Epidermal melanocyte (primary cell): ENCODE measurements around the gene ATP2A3.

Experiments
- DNase-seq: peaks from one replicate; pipeline ENCODE4 v3.0.0; 2011; ENCODE audit warnings: low spot score; ENCODE audit not compliant: insufficient read length

The ATP2A3 gene

DNA sequence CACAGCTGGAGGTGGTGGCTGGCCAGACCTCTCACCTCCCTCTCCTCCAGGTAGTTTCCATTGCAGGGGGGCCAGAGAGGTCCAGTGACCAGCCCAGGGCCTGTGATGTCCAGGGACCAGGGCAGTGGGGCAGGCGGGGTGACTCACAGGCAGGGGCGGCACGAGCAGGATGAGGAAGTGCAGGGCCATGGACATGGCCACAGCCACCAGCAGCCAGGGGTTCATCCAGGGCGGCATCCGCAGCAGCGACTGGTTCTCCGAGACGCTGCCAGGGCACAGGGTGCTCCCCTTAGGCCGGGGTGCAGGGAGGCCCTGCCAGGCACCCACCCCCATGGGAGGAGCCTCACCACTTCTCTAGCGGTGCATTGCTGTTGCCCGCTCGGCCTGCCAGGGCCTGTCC lies 35.1 kb downstream of the ATP2A3 start:
- no peak for DNase-seq

DNA sequence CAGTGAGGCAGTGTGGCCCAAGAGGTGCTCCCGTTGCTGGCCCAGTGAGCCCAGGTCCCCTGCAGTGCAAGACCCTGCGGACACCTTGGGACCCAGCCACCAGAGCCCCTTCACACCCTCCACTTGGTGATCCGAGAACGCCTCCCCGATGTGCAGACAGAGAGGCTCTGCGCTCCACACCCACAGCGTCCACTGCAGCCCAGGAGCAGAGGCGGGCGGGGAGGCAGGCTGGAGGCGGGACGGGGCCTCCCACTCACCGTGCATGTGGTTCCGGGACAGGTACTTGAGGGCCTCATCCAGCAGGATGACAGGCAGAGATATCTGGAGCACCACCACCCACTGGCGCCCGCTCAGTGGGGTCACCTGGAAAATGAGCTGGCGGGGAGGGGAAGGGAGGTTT lies 35.8 kb downstream of the ATP2A3 start:
- DNase-seq = no peak

DNA sequence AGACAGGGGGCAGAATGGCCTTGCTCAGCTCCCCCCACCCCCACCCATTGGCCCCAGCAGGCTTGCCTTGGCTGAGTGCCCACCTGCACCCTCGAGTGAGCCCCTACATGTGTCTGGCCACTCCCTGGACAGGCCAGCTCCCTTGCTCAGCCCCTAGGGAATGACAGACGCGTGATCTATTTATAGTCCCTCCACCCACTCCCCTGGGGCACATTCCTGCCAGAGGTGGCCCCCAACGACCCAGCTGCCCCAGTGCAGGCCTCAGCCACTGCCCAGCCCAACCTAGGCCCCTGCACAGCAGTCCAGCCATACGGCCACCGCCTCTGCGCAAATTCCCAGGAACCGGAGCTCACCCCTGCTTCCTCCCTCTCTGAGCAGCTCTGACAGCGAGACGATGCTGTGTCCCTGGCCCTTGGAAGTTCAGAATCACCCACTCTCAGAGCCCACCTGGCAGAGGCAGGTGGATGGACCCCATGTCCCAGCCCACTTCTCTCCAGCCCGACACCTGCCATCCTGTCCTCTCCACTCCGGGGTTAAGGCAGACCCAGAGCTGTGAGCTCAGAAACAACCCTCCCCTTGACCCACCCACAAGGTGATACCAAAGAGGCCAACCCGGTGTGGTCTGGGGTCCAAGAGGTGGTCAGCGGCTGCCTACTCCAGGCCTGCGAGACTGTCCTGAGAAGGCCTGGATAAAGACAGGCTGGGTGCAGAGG lies 36.5 kb downstream of the ATP2A3 start:
- DNase-seq = no peak

DNA sequence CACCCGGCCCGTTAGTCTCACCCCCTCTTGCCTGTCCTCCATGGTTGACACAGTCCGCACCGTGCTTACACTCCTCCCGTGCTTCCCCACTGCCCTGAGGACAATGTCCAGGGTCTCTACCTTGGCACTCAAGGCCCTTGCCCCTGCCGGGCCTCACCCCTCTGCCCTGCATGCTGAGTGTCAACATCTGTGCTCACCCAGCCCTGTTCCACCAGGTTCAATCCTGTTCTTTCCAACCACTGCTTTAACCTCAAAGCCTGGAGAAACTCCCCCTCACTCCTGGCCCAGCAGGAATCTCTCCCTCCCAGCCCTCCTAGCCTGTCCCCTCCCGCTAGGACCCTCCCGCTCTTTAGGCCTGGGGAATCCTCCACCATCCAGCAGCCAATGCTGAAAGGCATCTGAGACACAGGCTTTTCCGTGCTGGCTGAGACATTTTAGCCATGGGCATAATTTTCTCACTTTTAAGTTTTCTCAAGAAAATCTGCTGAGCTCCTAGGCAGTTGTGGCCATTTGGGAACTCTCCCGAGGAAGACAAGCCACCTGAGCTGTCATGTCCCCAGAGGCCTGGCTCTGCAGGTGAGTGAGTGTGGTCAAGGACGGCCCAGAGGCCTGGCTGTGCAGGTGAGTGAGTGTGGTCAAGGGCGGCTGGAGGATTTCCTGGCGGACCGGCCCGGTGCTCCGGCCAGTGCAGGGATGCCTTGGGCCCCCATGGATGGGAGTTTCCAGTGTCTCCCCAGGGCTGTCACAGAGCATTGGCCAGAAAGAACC lies 37.2 kb downstream of the ATP2A3 start:
- no peak for DNase-seq

DNA sequence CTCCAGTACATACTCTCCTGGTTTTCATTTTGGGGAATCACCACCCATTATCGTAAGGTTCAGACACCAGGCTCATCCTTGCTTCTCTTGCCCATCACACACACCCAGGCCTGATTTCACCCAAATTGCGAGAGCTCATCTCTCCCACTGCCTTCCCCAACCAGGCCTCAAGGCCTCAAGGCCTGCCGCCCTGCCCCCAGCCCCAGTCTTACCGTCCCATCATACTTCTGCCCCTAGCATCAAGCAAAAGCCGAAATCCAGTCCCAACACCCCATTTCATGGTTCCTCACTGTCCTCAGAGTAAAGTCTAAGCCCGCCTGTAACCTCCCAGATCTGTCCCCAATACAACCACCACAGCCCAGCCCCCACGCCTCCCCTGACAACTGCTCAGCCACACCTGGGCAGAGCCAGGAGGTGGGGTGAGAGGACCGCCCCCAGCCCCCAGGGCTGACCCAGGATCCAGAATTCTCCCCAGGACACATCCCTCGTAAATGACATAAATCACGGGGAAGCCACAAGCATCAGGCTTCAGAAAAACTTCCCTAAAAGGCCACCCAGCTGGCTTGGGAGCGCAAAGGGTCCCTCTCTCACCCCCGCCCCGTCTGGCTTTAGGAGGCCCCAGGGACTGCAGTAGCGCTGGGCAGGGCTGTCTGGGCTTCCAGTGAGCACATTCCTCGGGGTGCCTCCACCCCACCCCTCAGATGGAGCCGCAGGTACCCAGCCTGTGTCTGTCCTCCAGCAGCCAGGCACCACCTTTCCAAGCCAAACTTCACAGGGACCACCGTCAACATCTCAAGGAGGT lies 38.4 kb downstream of the ATP2A3 start:
- no peak for DNase-seq

DNA sequence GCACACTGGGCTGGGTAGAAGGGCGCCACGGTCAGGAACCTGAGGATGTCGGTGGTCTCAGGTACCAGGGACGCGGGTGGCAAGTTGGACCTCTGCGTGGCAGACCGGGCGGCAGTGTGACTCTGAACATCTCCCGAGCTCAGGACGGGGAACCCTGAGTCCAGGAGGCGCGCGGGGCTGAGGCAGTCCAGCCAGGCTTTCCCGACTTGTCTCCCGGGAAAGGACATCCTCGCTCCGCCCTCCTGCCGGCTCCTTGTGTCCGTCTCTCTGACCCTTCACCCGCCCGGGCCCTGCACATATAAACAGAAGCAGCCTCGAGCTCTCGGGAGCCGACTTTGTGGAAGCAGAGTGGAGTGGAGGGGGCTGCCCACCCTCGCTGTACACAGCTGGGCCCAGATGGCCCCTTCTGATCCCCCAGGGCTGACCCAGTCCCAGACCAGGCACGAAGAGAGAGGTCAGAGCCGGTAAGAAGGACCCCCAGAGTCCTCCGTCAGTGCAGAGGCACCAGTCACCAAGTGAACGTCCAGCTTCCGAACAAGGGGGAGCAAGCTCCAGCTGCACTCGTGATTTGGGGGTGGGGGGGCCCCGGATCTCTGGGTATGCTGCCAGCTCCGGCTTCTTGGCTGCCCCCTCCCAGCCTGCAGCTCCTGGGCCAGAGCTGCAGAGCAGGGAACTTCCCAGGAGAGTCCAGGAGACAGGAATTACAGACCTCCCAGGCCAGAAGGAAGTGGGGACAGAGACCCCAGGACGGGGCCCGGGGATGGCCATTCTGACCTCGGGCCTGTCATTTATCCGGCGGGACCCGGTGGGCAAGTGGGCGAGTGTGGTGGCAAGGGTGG lies 39.5 kb downstream of the ATP2A3 start:
- no peak for DNase-seq

DNA sequence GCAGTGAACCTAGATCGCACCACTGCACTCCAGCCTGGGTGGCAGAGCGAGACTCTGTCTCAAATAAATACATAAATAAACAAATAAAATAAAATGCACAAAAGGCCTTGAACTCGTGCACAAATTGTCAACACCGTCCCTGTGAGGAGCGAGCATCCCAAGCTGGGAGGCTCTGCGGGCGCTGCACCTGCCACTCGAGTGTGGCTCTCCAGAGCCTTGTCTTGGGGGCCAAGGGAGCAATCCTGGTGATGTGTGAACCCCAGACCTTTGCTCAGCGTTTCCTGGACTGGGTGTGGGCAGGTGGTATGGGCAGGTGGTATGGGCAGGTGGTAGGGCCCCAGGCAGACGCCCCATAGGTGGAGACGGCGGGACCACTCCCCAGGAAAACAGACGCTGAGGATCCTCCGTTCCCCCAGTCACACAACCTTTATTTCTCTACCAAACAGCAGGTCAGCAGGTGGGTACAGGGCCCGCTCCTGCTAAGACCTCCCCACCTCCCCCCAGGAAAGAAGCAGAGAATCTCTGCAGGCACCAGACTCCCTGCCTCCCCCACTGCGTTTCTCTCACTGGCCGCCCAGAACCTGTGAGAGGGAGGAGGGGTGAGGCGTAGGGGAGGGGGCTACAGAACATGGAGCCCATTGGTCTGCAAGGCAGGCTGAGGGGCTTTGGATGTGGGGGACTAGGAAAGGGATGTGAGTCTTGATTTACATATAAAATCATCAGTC lies 40.6 kb downstream of the ATP2A3 start:
- no peak for DNase-seq

DNA sequence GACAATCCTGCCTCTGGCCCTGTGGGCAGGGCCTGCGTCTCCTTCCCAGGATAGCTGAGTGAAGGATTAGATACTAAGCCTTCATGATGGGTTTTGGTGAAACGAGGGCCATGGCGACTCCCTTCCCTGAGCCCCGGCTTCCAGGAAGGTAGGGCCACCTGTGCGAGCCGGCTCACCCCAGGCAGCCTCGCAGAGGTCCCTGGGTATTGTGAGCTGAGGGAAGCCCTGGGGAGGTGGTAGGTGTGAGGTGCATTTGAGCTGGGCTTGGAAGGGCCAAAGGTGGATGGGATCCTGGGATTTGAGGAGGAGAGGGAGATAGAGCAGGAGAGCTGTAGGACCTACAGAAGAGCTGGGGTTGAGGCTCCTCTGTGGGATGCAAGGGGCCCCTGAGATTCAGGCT lies 41.5 kb downstream of the ATP2A3 start:
- DNase-seq = no peak

DNA sequence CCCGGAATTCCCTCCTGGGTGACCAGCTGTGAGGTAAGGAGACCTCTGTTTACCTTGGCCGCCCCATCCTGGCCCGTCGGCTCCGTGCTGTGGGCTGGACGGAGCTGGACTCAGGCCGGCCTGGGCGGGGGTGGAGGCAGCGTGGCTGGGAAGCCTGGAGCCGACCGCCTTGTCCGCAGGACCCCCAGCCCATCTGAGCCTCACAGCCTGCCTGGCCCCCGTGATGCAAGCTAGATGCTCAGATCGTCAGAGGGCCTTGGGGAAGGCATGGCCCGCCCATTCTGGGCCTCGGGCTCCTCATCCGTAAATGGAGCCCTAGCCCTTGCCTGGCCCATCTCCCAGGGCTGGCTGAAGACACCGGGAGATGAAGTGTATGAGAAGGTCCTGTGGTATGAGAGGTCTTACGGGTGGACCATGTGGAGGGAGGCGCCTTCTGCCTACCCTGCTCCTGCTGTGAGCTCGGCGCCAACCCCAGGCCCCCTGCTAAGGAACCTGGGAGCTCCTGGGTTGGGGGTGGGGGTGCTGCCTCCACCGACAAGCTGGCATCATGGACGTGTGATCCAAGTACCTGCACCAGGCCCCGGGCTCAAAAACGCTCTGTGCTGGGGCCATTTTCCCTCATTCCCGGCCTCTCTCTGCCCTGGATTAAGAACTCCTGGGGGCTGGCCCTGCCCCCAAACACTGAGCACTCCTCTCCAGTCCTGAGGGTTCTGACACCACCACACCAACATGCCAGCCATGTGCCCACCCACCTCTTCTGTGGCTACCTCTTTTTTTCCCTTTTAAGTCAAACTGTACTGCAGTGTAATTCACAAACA lies 42.5 kb downstream of the ATP2A3 start:
- DNase-seq = no peak

DNA sequence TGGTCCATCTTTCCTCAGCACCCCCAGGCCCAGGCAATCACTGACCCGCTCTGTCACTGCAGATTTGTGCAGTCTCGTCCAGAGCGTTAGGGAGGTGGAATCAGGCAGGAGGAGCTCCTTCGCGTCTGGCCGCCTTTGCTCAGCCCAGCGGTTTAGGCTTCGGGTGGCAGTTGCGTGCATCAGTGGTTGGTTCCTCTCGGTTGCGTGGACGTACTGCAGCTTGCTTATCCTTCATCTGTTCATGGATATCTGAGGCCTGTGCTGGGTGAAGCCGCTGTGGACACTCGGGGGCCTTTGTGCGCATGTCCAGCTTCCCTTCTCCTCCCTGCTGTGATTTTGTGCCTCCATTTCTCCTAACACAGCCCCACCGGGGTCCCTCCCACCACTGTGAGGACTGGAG lies 43.2 kb downstream of the ATP2A3 start:
- DNase-seq = no peak

DNA sequence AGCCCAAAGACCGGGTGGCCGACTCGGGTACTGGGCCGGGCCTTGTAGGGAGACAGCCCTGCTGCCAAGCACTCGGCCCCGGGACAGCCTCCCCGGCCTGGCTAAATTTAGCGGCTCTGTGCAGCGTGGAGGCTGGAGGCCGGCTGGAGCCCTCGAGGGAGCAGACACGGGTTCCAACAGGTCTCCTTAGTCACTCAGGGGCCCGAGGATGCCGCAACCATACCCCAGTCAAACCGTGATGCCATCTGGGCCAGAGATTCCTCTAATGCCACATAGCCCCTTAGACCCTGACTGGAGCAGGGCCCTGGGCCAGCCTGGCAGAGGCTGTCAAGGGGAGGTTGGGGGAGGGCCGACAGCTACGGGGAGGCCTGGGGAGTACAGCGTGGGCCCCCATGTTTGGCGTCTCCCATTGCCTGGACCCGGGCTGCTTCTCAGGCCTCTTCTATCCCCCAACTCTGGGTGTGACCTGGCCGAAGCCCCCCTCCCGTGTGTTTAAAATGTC lies 45.1 kb downstream of the ATP2A3 start:
- no peak for DNase-seq

DNA sequence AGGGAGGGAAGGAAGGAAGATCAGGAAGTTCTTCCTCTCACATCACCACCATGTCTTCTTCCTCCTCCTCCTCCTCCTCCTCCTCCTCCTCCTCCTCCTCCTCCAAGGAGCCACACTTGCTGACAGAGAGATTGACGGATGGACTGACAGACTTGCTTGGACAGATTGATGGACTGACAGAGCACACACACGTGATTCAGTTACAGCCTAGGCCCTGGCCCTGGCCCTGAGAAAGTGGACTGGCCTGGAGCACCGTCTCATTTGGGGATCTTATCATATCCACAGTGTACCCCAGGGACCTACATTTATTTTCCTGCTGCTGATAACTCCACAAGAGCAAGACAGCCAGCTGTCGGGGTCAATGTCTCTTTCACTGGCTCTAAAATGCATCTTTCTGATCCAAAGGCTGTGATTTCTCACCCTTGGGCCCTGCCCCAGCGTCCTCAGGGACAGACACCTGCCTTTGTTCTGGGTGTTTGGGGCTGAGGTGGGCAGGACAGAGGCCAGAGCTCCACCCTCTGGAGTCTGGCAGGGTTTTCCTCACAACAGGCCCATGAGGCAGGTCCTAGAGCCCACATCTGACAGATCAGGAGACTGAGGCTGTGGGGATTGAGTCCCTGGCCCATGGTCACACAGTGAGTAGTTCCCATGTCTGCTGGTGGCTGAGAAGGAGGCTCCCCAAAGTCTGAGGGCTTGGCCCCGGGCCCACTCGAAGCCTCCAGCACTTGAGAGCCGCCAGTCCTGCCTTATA lies 45.7 kb downstream of the ATP2A3 start:
- DNase-seq = no peak

DNA sequence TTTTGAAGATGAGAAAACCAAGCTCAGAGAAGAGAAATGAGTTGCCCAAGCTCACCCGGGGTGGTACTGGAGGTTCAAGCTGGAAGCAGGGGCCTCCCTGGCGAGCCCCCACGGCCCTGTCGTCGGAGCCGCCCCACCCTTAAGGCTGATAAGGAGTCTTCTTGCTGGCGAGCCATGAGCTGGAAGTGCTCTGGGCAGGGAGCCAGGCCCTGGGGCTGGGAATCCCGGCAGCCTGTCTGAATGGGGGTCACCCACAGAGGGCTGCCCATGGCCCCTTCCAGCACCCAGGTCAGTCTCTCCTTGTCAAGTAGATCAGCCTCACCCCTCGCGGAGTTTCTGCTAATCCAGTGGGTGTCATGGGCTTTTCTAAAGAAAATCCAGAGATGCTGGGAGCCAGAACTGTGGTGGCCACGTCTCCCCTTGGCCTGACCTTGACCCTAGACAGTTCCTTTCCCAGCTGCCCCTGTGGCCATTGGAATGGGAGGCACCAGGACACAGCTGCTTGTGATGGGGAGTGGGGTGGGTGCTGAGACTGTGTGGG lies 46.8 kb downstream of the ATP2A3 start:
- DNase-seq = no peak

DNA sequence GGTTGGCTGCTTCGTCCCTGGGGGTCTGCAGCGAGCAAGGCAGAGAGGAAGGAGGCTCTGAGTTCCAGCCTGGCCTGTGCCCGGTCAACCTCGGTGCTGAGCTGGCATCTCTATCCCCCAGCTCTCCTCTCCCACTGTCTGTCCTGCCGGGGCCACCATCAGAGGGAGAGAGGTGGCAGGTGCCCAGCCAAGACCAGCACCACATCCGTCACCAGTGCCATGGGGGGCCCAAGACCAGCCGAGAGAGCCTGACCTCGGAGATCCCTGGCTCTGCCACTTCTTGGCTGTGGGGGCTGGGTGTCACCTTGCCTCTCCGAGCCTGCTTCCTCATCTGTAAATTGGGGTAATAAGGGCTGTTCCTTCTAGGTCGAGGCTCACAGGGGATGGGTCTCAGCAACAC lies 47.4 kb downstream of the ATP2A3 start:
- DNase-seq = no peak

DNA sequence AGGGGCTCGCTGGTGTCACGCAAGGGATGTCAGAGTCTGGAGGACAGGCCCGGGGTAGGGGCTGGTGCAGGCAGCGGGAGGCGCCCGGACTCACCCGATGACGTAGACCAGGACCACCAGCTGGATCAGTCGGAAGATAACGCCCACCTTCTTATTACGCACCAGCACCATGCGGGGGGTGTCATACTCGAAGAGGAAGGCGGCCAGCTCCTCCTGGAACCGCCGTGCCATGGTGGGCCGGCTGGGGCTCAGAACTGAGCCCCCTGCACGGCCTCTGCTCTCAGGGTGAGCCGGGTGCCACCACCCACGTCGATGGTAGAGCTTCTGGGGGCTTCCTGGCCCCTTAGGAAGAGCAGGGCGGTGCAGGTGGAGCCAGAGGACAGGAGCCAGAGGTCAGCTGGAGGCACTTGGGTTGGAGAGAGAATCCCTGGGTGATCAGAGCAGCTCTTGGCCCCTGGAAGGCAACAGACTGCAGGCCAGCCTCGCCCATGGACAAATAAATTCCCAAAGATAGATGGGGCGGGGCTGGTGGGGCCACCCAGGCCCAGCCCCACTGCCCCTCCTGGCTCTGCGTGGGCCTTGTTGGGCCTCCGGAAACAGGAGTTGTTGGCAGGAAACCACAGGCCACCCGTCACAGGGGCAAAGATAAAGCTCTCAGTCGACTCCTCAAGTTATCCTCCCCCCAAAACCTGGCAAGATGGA lies 48.1 kb downstream of the ATP2A3 start, which contains the start of gene P2RX1:
Gene P2RX1 (minus strand): TSS at position 471 of the 702 bp plus-strand sequence. CDS start 240 bp downstream, at position 231.
- DNase-seq = no peak

DNA sequence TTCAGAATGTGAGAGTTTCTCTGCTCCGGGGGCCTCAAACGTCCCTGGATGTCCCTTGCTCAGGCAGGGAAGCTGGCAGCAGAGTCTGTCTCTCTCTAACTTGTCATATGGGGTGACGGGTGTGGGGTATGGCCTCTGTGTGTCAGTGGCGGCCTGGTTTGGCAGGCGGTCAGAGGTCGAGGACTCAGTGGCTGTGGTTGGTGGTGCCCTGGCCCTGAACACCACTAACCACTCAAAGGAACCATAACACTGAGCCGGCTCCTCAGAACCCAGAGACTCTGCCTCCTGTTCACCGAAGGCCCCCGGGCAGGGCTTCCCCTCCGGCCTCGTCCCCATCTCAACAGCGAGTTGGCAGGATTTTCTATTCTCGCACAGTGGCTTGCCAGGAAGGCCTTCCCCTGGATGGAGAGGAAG lies 48.6 kb downstream of the ATP2A3 start:
- no peak for DNase-seq

DNA sequence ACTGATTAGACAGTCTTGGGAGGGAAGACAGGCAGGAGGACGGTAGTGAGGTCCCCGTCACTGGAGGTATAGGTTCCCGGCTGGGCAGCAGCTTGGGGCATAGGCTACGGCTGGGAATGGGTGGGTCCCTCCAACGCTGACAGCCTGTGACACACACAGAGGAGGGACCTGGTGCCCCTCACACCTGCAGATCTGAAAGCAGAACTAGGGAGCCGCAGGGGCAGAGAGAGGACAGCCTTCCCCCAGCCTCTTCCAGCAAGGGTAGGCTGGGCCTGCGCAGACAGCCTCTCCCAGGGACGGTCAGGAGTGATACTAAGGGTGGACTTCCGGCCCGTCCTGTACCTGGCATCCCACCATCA lies 49.9 kb downstream of the ATP2A3 start:
- DNase-seq = no peak
